Measurements from ENCODE around the gene ACAD8.
A peak's percentile ranks its signal among the peaks of the same experiment; 100 is the strongest.

Gene ACAD8

GRCh38 chr11:134223121-134223520 lies 30.2 kb upstream of the ACAD8 start:
- peak in 1 of 2 donors; percentile 10 for DNase-seq (ENCODE audit: low read depth in 2 of 2)
- peak overlapping the region; percentile 78 to 87 for H3K4me3 ChIP-seq (replicated peaks in 1 of 2; ENCODE audit: low read depth in 2 of 2, low read length in 2 of 2)
- TF ChIP-seq, protein P1, sequence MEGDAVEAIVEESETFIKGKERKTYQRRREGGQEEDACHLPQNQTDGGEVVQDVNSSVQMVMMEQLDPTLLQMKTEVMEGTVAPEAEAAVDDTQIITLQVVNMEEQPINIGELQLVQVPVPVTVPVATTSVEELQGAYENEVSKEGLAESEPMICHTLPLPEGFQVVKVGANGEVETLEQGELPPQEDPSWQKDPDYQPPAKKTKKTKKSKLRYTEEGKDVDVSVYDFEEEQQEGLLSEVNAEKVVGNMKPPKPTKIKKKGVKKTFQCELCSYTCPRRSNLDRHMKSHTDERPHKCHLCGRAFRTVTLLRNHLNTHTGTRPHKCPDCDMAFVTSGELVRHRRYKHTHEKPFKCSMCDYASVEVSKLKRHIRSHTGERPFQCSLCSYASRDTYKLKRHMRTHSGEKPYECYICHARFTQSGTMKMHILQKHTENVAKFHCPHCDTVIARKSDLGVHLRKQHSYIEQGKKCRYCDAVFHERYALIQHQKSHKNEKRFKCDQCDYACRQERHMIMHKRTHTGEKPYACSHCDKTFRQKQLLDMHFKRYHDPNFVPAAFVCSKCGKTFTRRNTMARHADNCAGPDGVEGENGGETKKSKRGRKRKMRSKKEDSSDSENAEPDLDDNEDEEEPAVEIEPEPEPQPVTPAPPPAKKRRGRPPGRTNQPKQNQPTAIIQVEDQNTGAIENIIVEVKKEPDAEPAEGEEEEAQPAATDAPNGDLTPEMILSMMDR (IDR thresholded peaks at IDR 0.05; ENCODE audit: low read depth, low read length) = no peak

- TF ChIP-seq, protein P1 (IDR thresholded peaks at IDR 0.05; ENCODE audit: low read depth, low read length) = no peak
Measured at GRCh38 chr11:134223836-134224709, 29.3 kb upstream of the ACAD8 start, which contains the start of the genes NCAPD3 and VPS26B. NCAPD3 (minus strand) TSS chr11:134223967; CDS start chr11:134223926, 41 bp downstream. VPS26B (plus strand) TSS chr11:134224671; CDS start chr11:134225123, 452 bp downstream.

GRCh38 chr11:134224710-134225664 lies 28.4 kb upstream of the ACAD8 start:
- peak overlapping the region; percentile 87 to 95 for H3K4me3 ChIP-seq (replicated peaks in 1 of 2; ENCODE audit: low read depth in 2 of 2, low read length in 2 of 2)
- DNase-seq (ENCODE audit: low read depth in 2 of 2) = peak; percentile 17 to 29
- TF ChIP-seq, protein P1 (IDR thresholded peaks at IDR 0.05; ENCODE audit: low read depth, low read length) = no peak

More at GRCh38 chr11:134223836-134224709, 29.3 kb upstream of the ACAD8 start, which contains the start of the genes NCAPD3 and VPS26B:
- peak; percentile 97 for DNase-seq (ENCODE audit: low read depth in 2 of 2)
- H3K4me3 ChIP-seq (replicated peaks in 1 of 2; ENCODE audit: low read depth in 2 of 2, low read length in 2 of 2) = peak within 1 kb of the TSS; percentile 87 to 95

- TF ChIP-seq, protein P1 (IDR thresholded peaks at IDR 0.05; ENCODE audit: low read depth, low read length) = no peak
- peak in 1 of 2 donors; percentile 13 for DNase-seq (ENCODE audit: low read depth in 2 of 2)
- H3K4me3 ChIP-seq (replicated peaks in 1 of 2; ENCODE audit: low read depth in 2 of 2, low read length in 2 of 2) = no peak overlapping the region
Measured at GRCh38 chr11:134226806-134227325, 26.5 kb upstream of the ACAD8 start.

- TF ChIP-seq, protein P1 (IDR thresholded peaks at IDR 0.05; ENCODE audit: low read depth, low read length) = no peak
- no peak overlapping the region for H3K4me3 ChIP-seq (replicated peaks in 1 of 2; ENCODE audit: low read depth in 2 of 2, low read length in 2 of 2)
- DNase-seq (ENCODE audit: low read depth in 2 of 2) = no peak
Measured at GRCh38 chr11:134228625-134229024, 24.7 kb upstream of the ACAD8 start.

- TF ChIP-seq, protein P1 (IDR thresholded peaks at IDR 0.05; ENCODE audit: low read depth, low read length) = no peak
- H3K4me3 ChIP-seq (replicated peaks in 1 of 2; ENCODE audit: low read depth in 2 of 2, low read length in 2 of 2) = no peak overlapping the region
- peak in 1 of 2 donors; percentile 34 for DNase-seq (ENCODE audit: low read depth in 2 of 2)
Measured at GRCh38 chr11:134229126-134229790, 24.1 kb upstream of the ACAD8 start.
